Naive thymus-derived CD4-positive, alpha-beta T cell (primary cell): ENCODE data around the gene MAMDC2. TPM values are rescaled to one million over a fixed set of nuclear protein-coding genes. Genes with fewer than 3 reads are reported as not detected.
"Not testable (repeated sequence)": the region's sequence is repeated elsewhere in the genome, so short reads cannot be mapped to it uniquely, and the experiment has no call there.

Experiments used
- ATAC-seq: fragments of 150-1000 bp; cut with Tn5 transposase; 2 replicates; pipeline ENCODE4 v1.10.0; 2021; ENCODE audit warnings: mild to moderate bottlenecking, moderate library complexity
- CTCF ChIA-PET: fragments of 350-600 bp; sonication (Branson Sonifier 250); formaldehyde crosslinking; loops from one replicate; lab custom pipeline; 2021; ENCODE audit warnings: antibody characterized with exemption; lab: Charles Lee
- POLR2A ChIA-PET: fragments of 350-600 bp; sonication (Branson Sonifier 250); formaldehyde crosslinking; loops from one replicate; lab custom pipeline; 2021; ENCODE audit warnings: antibody characterized with exemption, inconsistent platforms; lab: Charles Lee
- DNase-seq, 9 donors: peaks; one replicate each; pipeline versions ENCODE4 v3.0.0 to v3.0.0-alpha.2; 2020 to 2022; ENCODE audit warnings: mixed read lengths in 1 of 9
- H3K27ac ChIP-seq: one replicate; pipeline ENCODE4 v1.7.0; 2013; ENCODE audit warnings: mild to moderate bottlenecking, low read depth, low read length, moderate library complexity
- H3K27me3 ChIP-seq, 2 donors: one replicate each; pipeline ENCODE4 v1.7.0; 2013; ENCODE audit warnings: low read length in 2 of 2, mild to moderate bottlenecking in 2 of 2, moderate library complexity in 2 of 2; ENCODE audit not compliant: control insufficient read depth in 2 of 2, insufficient read depth in 2 of 2
- H3K36me3 ChIP-seq, 3 experiments: 1 replicate in 2 of 3; 2 replicates in 1 of 3; pipeline ENCODE4 v1.7.0; 2013; ENCODE audit warnings: low read length in 3 of 3, mild to moderate bottlenecking in 3 of 3, moderate library complexity in 1 of 3; ENCODE audit not compliant: insufficient read depth in 3 of 3, control insufficient read depth in 2 of 3
- H3K4me1 ChIP-seq, 2 donors: one replicate each; pipeline ENCODE4 v1.7.0; 2013; ENCODE audit warnings: low read length in 2 of 2, mild to moderate bottlenecking in 2 of 2, moderate library complexity in 1 of 2; ENCODE audit not compliant: control insufficient read depth in 2 of 2, insufficient read depth in 2 of 2
- H3K4me3 ChIP-seq: 2 replicates; pipeline ENCODE4 v1.7.0; 2013; ENCODE audit warnings: mild to moderate bottlenecking, low read length
- H3K9me3 ChIP-seq, 3 experiments: 1 replicate in 2 of 3; 2 replicates in 1 of 3; pipeline ENCODE4 v1.7.0; 2013; ENCODE audit warnings: low read length in 3 of 3; ENCODE audit not compliant: control insufficient read depth in 2 of 3
- H3K27ac Mint-ChIP-seq, 9 donors: one replicate each; pipeline ENCODE4 v1.8.0; 2020 to 2022; ENCODE audit warnings: mixed read lengths in 9 of 9, mild to moderate bottlenecking in 8 of 9, moderate library complexity in 5 of 9, inconsistent platforms in 2 of 9
- H3K27me3 Mint-ChIP-seq, 5 donors: one replicate each; pipeline ENCODE4 v1.8.0; 2021 to 2022; ENCODE audit warnings: mixed read lengths in 5 of 5, mild to moderate bottlenecking in 1 of 5
- H3K36me3 Mint-ChIP-seq, 5 donors: one replicate each; pipeline ENCODE4 v1.8.0; 2020 to 2022; ENCODE audit warnings: mixed read lengths in 5 of 5, mild to moderate bottlenecking in 3 of 5, inconsistent platforms in 1 of 5
- H3K4me1 Mint-ChIP-seq, 7 donors: one replicate each; pipeline ENCODE4 v1.8.0; 2020 to 2022; ENCODE audit warnings: mixed read lengths in 7 of 7, mild to moderate bottlenecking in 3 of 7, inconsistent platforms in 1 of 7
- H3K4me3 Mint-ChIP-seq, 10 donors: one replicate each; pipeline ENCODE4 v1.8.0; 2020 to 2022; ENCODE audit warnings: mild to moderate bottlenecking in 10 of 10, mixed read lengths in 10 of 10, moderate library complexity in 6 of 10, inconsistent platforms in 2 of 10
- H3K9me3 Mint-ChIP-seq, 11 donors: one replicate each; pipeline ENCODE4 v1.8.0; 2020 to 2022; ENCODE audit warnings: mixed read lengths in 11 of 11, mild to moderate bottlenecking in 4 of 11, inconsistent platforms in 1 of 11, moderate library complexity in 1 of 11
- intact Hi-C, 2 donors: fragments of 100-400 bp; cut with micrococcal nuclease; formaldehyde crosslinking; loops; one replicate each; pipeline ENCODE4 v1.15.1; 2023
- polyA plus RNA-seq, 2 donors: library from polyadenylated mRNA; unstranded; fragments of 300-500 nt; fragmentation: Illumina TruSeq; gene quantifications; one replicate each; pipeline ENCODE4 v1.2.3, GENCODE V29; 2021
- total RNA-seq, 6 experiments: library from RNA in 5 of 6; stranded (reverse) in 5 of 6; gene quantifications; 1 replicate in 5 of 6; 2 replicates in 1 of 6; pipeline ENCODE4 v1.2.3 and lab custom pipeline; 2021 to 2026

MAMDC2 gene
- total and polyA plus RNA-seq, 7 experiments from 2014 or later = 0.61 TPM; not detected in 6

DNA sequence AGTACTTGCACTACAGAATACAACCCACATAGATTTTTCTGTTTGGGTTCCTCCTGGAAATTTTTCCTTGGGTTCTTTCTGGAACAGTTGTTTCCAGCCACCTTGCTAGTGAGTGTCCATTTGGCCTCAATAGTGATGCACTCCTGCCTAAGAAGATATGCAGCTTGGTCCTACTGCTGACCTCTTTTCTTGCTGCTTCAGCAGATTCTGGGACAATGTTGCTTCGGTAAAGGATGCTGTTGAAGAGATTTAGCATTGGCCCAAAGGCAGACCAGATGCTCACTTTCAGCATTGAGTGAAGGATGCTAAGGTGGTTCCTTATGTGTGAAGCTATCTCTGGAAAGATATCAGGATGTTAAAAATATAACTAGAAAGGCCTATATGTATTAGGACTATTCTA lies 128.9 kb downstream of the MAMDC2 start:
- no peak for ATAC-seq
- H3K27me3 ChIP-seq = no peaks in the 10 kb centered on the region
- POLR2A ChIA-PET = no interaction called here

GRCh38 chr9:70177121-70177520 lies 133.5 kb downstream of the MAMDC2 start:
- Histone ChIP-seq H3K9me3 (no peaks in the 10 kb centered on the region), H3K36me3 (no peaks in the 10 kb centered on the region), H3K4me1 (no peaks in the 10 kb centered on the region), H3K4me3 (no peak overlapping the region), H3K27me3 (no peaks in the 10 kb centered on the region), H3K27ac (no peak overlapping the region)
- H3K36me3 Mint-ChIP-seq = peaks cover 0 to 4% (median 0%) of the 10 kb centered on the region in 5 donors
- ATAC-seq (no peak), DNase-seq (no peak)
- H3K27me3 Mint-ChIP-seq = peaks cover 0 to 8% (median 0%) of the 10 kb centered on the region in 5 donors
- H3K4me1 Mint-ChIP-seq = peaks cover 0 to 2% (median 0%) of the 10 kb centered on the region in 7 donors
- no peak overlapping the region for H3K4me3 Mint-ChIP-seq
- POLR2A ChIA-PET = no interaction called here
- H3K27ac Mint-ChIP-seq = no peak overlapping the region
- H3K9me3 Mint-ChIP-seq = peaks cover 0 to 29% (median 9%) of the 10 kb centered on the region in 11 donors
- intact Hi-C loops = no loop called here
- CTCF ChIA-PET = no interaction called here

More for the DNA sequence above, 128.9 kb downstream of the MAMDC2 start:
- Mint-ChIP-seq H3K4me1 (peaks cover 0 to 2% (median 0%) of the 10 kb centered on the region in 7 donors), H3K36me3 (no peaks in the 10 kb centered on the region), H3K27ac (no peak overlapping the region), H3K9me3 (peaks cover 0 to 2% (median 0%) of the 10 kb centered on the region in 11 donors), H3K4me3 (no peak overlapping the region), H3K27me3 (peaks cover 0 to 8% (median 0%) of the 10 kb centered on the region in 5 donors)
- Histone ChIP-seq H3K4me3 (no peak overlapping the region), H3K27ac (no peak overlapping the region), H3K9me3 (no peaks in the 10 kb centered on the region), H3K36me3 (no peaks in the 10 kb centered on the region), H3K4me1 (no peaks in the 10 kb centered on the region)
- CTCF ChIA-PET = no interaction called here
- intact Hi-C loops = no loop called here
- no peak for DNase-seq

DNA sequence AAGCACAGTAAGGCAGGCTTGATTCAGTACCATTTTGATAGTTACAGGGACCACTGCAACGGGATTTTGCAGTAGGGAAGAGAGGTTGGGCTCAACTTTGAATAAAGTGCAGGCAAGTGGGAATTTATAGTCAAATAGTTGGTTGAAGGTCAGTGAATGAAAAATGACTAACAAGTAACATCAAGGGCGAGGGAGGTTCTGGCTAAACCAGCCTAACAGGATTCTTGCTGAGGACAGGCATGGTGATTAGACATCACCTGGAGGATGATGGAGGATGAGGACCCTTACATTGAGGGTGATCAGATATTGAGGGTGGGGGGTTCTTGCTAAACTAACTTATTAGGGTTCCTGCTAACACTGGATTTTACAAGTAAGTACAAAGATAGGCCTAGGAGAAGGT lies 149.1 kb downstream of the MAMDC2 start:
- Mint-ChIP-seq H3K4me1 (no peaks in the 10 kb centered on the region), H3K4me3 (no peak overlapping the region), H3K9me3 (peaks cover 0 to 55% (median 21%) of the 10 kb centered on the region in 11 donors), H3K27me3 (peaks cover 7 to 26% (median 10%) of the 10 kb centered on the region in 5 donors), H3K36me3 (peaks cover 0 to 22% (median 7%) of the 10 kb centered on the region in 5 donors), H3K27ac (no peak overlapping the region)
- ChIA-PET POLR2A (no interaction called here), CTCF (no interaction called here)
- Histone ChIP-seq H3K36me3 (no peaks in the 10 kb centered on the region), H3K4me1 (no peaks in the 10 kb centered on the region), H3K9me3 (no peaks in the 10 kb centered on the region), H3K4me3 (no peak overlapping the region), H3K27me3 (no peaks in the 10 kb centered on the region), H3K27ac (no peak overlapping the region)
- no peak for DNase-seq
- no peak for ATAC-seq
- intact Hi-C loops = no loop called here

DNA sequence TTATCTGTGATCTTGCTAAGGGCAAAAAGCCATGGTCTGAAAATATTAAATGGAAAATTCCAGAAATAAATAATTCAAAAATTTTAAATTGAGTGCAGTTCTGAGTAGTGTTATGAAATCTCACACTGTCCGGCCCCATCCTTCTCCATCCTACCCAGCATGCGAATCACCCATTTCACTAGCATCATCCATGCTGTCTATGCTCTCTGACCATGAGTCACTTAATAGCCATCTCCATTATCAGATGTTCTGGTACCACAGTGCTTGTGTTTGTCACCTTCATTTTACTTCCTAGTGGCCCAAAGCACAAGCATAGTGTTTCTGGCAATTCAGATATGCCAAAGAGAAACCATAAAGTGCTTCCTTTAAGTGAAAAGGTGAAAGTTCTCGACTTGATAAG lies 151.8 kb downstream of the MAMDC2 start:
- no peak overlapping the region for H3K27ac ChIP-seq
- no peaks in the 10 kb centered on the region for H3K36me3 ChIP-seq
- H3K9me3 ChIP-seq = no peaks in the 10 kb centered on the region
- peaks cover 0 to 15% (median 7%) of the 10 kb centered on the region in 5 donors for H3K36me3 Mint-ChIP-seq
- ChIA-PET POLR2A (no interaction called here), CTCF (no interaction called here)
- intact Hi-C loops = no loop called here
- H3K4me1 ChIP-seq = no peaks in the 10 kb centered on the region
- H3K4me3 Mint-ChIP-seq = no peak overlapping the region
- H3K4me3 ChIP-seq = no peak overlapping the region
- no peaks in the 10 kb centered on the region for H3K4me1 Mint-ChIP-seq
- peaks cover 0 to 21% (median 3%) of the 10 kb centered on the region in 5 donors for H3K27me3 Mint-ChIP-seq
- ATAC-seq (no peak), DNase-seq (no peak)
- H3K27me3 ChIP-seq = no peaks in the 10 kb centered on the region
- peaks cover 0 to 32% (median 12%) of the 10 kb centered on the region in 11 donors for H3K9me3 Mint-ChIP-seq
- H3K27ac Mint-ChIP-seq = no peak overlapping the region

- Histone ChIP-seq H3K4me1 (no peaks in the 10 kb centered on the region), H3K36me3 (no peaks in the 10 kb centered on the region), H3K9me3 (no peaks in the 10 kb centered on the region), H3K27me3 (no peaks in the 10 kb centered on the region), H3K27ac (no peak overlapping the region), H3K4me3 (no peak overlapping the region)
- ChIA-PET POLR2A (no interaction called here), CTCF (no interaction called here)
- Mint-ChIP-seq H3K4me3 (no peak overlapping the region), H3K36me3 (peaks cover 0 to 15% (median 7%) of the 10 kb centered on the region in 5 donors), H3K9me3 (peaks cover 0 to 21% (median 12%) of the 10 kb centered on the region in 11 donors), H3K27me3 (peaks cover 0 to 9% (median 0%) of the 10 kb centered on the region in 5 donors), H3K4me1 (no peaks in the 10 kb centered on the region), H3K27ac (no peak overlapping the region)
- ATAC-seq = no peak
- intact Hi-C loops = no loop called here
- DNase-seq = no peak
Observed at GRCh38 chr9:70197216-70198044, 153.8 kb downstream of the MAMDC2 start.

GRCh38 chr9:70204743-70205142 lies 161.1 kb downstream of the MAMDC2 start:
- ATAC-seq, H3K27ac Mint-ChIP-seq, POLR2A ChIA-PET, H3K4me1 Mint-ChIP-seq, H3K36me3 ChIP-seq, H3K9me3 ChIP-seq, H3K4me1 ChIP-seq, H3K4me3 ChIP-seq, H3K27me3 ChIP-seq, DNase-seq, intact Hi-C loops, H3K27me3 Mint-ChIP-seq, H3K36me3 Mint-ChIP-seq, H3K27ac ChIP-seq, H3K4me3 Mint-ChIP-seq, CTCF ChIA-PET: not testable (repeated sequence)
- peaks cover 0 to 44% (median 23%) of the 10 kb centered on the region in 11 donors for H3K9me3 Mint-ChIP-seq
